ENCODE results near the gene REX1BD. TPM values are rescaled to one million over a fixed set of nuclear protein-coding genes. Genes with fewer than 3 reads are reported as not detected.

The REX1BD gene
- total and polyA plus RNA-seq, 2 of the 13 experiments (the other 11 are each of a cell fraction or from before 2014, with no cell fraction given), result 7.5 to 25.4 TPM

- Histone ChIP-seq H4K20me1 (ENCODE audit: insufficient read depth, low read length) (no peaks in the 10 kb centered on the region), H3K9ac (ENCODE audit: insufficient read depth, low read depth, low read length) (no peak overlapping the region), H3K27ac (ENCODE audit: extremely low read length, insufficient read depth, low read length) (no peak overlapping the region), H3K4me1 (ENCODE audit: insufficient read depth, low read length) (peaks cover 17% of the 10 kb centered on the region), H3K27me3 (ENCODE audit: control insufficient read depth in 1 of 2, insufficient read depth in 2 of 2, low read length in 2 of 2) (no peaks in the 10 kb centered on the region; a peak in 1 of 5 replicates), H3K9me3 (ENCODE audit: low read length) (no peaks in the 10 kb centered on the region), H3K79me2 (ENCODE audit: insufficient read depth, low read length) (peaks cover 21% of the 10 kb centered on the region), H3K4me3 (replicated peaks in 1 of 3; ENCODE audit: insufficient read depth in 1 of 3, low read depth in 2 of 3, low read length in 3 of 3) (no peak overlapping the region), H2AFZ (ENCODE audit: low read length) (no peak overlapping the region), H3K4me2 (ENCODE audit: low read depth, low read length) (no peak overlapping the region), H3K36me3 (replicated peaks in 1 of 2; ENCODE audit: control insufficient read depth in 1 of 2, insufficient read depth in 2 of 2, low read length in 2 of 2) (peaks cover 17 to 45% of the 10 kb centered on the region in 2 experiments; a peak in 4 of 5 replicates)
- 97% methylated on average over 14 of the region's 14 CpGs for WGBS (ENCODE audit: low lambda C conversion rate)
- CTCF ChIA-PET (ENCODE audit: low intra/inter-chr PET ratio, low total read pairs), result no interaction called here
- POLR2A ChIA-PET, result no interaction called here
- BruUV-seq (replicated peaks), result no TSS peak
- TF ChIP-seq ZNF879 (CRISPR knock-in tag; IDR thresholded peaks at IDR 0.05) (no peak), ZZZ3 (CRISPR knock-in tag; IDR thresholded peaks at IDR 0.05; ENCODE audit: borderline replicate concordance) (no peak), CCAR2 (optimal IDR thresholded peaks at IDR 0.05; ENCODE audit: low read depth, low read length) (no peak), ZNF775 (CRISPR knock-in tag; IDR thresholded peaks at IDR 0.05; ENCODE audit: borderline replicate concordance) (no peak), ATF3 (CRISPR knock-in tag; IDR thresholded peaks at IDR 0.05) (no peak), KDM2A (CRISPR knock-in tag; IDR thresholded peaks at IDR 0.05; ENCODE audit: borderline replicate concordance, low read depth) (no peak), ZNF136 (CRISPR knock-in tag; IDR thresholded peaks at IDR 0.05; ENCODE audit: low read depth) (no peak), CHD4 (IDR thresholded peaks at IDR 0.05; ENCODE audit: borderline replicate concordance, low read length) (no peak), ZNF432 (CRISPR knock-in tag; IDR thresholded peaks at IDR 0.05; ENCODE audit: borderline replicate concordance) (no peak), KAT7 (CRISPR knock-in tag; IDR thresholded peaks at IDR 0.05; ENCODE audit: borderline replicate concordance) (no peak), ZNF709 (CRISPR knock-in tag; IDR thresholded peaks at IDR 0.05) (no peak), HNRNPLL (IDR thresholded peaks at IDR 0.05; ENCODE audit: low read depth, low read length, poor library complexity, severe bottlenecking) (no peak), PITX1 (CRISPR knock-in tag; IDR thresholded peaks at IDR 0.05) (no peak), SAP130 (CRISPR knock-in tag; IDR thresholded peaks at IDR 0.05; ENCODE audit: low read depth) (no peak), KDM3A (CRISPR knock-in tag; IDR thresholded peaks at IDR 0.05; ENCODE audit: low read depth) (no peak), ZNF580 (CRISPR knock-in tag; IDR thresholded peaks at IDR 0.05; ENCODE audit: borderline replicate concordance, low read depth) (no peak), GZF1 (CRISPR knock-in tag; IDR thresholded peaks at IDR 0.05) (no peak), BATF2 (CRISPR knock-in tag; IDR thresholded peaks at IDR 0.05) (no peak)
- intact Hi-C loops (cut with micrococcal nuclease; ENCODE audit: unreplicated experiment), result no loop called here
- FAIRE-seq (no peak), DNase-seq (ENCODE audit: low spot score) (no peak), ATAC-seq (no peak)
- in situ Hi-C loops (cut with HindIII; ENCODE audit: extremely low pct_ligation_motif_present, low pct_unique_long_range_greater_than_20kb), result no loop called here
Measured at GRCh38 chr19:18562086-18562485, 26.5 kb upstream of the REX1BD start.
